ENCODE data around the gene VWC2L. TPM values are rescaled to one million over a fixed set of nuclear protein-coding genes. Genes with fewer than 3 reads are reported as not detected.

Gene VWC2L
- total RNA-seq, 1 donor from 2014 or later, result not detected

DNA sequence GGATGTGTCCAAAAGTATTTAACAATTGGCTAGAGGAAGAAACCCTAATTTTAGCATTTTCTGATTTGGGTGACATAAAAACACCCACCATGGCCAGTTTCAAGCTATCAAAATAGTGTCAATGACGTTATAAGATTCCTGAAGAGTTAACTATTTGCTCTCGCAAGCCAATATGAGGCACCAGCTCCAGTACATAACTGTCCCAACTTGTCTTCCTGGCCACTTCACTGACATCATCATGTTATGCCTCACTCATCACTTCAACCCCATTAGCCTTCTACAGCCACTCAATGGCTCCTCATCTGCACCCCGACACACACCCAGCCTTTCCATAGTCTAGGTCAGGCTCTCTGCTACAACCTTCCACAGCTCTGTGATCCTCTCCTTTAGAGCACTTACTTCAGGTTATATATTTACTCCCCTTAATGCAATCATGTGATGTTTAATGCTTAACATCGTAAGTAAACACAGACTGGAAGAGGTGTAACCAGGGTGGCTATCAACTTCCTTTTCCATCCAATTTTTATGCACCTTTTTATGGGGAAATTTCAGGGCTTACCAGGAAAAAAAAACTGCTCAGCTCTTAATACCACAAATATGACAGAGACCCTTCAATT is 158.7 kb downstream of the VWC2L start:
- DNase-seq (ENCODE audit: missing footprints) (no peak), ATAC-seq (no peak)
- intact Hi-C loops (cut with DNase I), result no loop called here

DNA sequence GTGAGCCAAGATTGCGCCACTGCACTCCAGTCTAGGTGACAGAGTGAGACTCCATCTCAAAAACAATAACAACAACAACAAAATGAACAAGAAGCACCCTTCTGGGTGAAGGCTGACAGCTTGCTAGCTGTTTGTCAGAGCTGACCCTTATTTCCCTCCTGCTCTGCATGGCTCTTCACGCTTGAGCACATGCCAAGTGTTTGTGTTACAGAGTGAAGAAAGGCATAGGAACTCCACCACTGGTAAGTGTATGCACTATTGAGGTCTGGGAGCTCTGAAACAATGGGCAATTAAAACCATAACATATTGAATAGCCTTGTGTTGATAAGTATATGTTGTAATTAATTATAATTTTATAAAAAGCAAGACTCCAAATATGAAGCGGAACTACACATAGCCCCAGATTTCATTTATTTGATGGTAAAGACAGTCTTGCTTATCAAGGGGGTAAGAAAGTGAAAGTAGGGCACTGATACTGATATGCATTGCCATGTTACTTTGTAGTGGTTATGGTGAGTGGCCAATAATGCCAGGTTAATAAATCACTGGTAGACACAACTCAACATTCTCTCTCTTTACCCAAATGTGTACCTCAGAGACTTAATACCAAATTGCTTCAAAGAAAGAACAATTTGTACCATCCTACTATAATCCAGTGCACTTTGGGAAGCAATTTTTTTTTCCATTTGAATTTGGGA is 163.4 kb downstream of the VWC2L start:
- DNase-seq (ENCODE audit: missing footprints), result no peak
- ATAC-seq, result no peak
- intact Hi-C loops (cut with DNase I), result no loop called here

DNA sequence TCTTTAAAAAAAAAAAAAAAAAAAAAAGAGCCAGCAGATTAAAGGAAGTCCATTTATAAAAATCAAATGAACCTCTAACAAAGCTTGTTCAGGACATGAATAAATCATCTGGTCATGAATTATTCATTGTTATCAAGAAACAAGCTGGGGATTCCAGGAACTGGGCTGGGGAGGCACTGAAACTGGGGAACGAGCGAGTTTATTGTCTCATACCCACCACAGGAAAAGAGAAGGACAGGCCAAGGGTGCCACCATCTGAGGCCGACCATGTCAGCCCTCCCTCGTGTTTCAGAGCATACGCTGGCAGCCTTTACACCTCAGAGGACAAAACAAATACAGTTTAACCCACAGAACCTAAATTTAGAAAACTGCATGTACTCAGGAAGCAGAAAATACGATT is 164.2 kb downstream of the VWC2L start:
- DNase-seq (ENCODE audit: missing footprints) (no peak), ATAC-seq (no peak)
- intact Hi-C loops (cut with DNase I), result no loop called here

DNA sequence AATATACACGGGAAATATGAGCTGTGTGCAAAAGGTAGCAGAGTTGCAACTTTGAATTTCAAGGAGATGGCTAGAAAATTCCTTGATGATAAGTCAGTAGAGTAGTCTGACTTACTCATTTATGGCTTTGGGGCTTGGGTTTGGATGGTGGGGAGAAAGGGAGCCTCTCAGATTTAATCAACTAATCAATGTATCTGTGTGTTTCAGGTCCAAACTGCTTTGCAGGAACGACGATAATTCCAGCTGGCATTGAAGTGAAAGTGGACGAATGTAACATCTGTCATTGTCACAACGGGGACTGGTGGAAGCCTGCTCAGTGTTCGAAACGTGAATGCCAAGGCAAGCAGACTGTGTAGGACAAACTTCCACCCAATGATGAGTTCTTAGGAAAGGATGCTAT is 164.6 kb downstream of the VWC2L start:
- intact Hi-C loops (cut with DNase I), result no loop called here
- ATAC-seq, result no peak

DNA sequence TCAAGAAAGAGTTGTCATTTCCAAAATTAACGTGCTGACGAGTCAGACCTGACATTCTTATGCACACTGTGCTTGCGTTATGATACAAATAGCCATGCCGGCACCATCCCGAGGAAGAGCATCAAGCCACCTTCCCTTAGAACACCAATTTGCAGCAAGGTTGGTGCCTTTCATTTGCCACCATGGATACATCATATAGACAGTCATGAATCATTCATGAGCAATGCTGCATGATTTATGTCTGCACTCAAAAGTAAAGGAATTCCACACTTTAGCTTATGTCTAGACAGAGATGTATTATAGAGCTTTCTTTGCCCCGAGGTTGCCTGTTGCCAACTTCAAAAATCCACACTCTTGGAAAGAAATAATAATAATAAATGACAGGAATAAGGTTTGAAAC is 166.9 kb downstream of the VWC2L start:
- DNase-seq (ENCODE audit: missing footprints) (no peak), ATAC-seq (no peak)
- intact Hi-C loops (cut with DNase I), result no loop called here

More for the DNA sequence above, 164.6 kb downstream of the VWC2L start:
- DNase-seq (ENCODE audit: missing footprints), result no peak

DNA sequence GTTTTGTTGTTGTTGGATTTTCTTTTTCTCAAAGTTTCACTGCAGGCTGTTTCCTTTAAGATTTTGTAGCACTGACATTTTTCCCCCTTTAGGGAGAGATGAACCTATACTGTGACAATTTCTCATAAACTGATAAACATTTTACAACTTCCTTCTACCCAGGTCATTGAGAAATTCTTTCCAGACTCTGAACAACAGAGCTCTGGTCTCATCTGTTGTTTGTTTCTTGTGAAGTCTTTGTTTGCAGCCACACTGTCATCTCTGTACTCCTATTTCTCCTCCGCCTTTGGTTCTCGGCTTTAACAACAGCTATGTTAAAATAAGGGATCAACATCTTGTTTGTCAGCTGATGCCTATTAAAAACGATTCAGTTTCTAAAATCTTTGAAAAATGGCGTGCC is 167.6 kb downstream of the VWC2L start:
- intact Hi-C loops (cut with DNase I), result no loop called here
- ATAC-seq (no peak), DNase-seq (ENCODE audit: missing footprints) (no peak)

DNA sequence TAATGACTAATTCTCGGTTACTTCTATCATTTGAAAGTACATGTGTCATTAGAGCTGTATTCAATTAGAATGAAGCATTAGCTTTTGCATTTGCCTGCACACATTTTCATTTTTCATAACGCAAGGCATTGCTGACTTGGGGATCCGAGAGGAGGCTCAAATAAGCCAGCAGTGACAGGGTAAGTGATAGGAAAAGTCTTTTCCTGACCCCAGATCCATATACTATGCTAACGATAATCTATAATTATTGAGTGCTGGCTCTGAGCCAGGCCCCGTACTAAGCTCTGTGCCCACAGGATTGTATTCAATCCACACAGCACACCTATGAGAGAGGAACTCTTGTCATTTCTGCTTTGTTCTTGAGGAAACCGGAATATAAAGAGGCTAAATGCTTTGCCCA is 168.2 kb downstream of the VWC2L start:
- intact Hi-C loops (cut with DNase I), result no loop called here
- ATAC-seq (no peak), DNase-seq (ENCODE audit: missing footprints) (no peak)

DNA sequence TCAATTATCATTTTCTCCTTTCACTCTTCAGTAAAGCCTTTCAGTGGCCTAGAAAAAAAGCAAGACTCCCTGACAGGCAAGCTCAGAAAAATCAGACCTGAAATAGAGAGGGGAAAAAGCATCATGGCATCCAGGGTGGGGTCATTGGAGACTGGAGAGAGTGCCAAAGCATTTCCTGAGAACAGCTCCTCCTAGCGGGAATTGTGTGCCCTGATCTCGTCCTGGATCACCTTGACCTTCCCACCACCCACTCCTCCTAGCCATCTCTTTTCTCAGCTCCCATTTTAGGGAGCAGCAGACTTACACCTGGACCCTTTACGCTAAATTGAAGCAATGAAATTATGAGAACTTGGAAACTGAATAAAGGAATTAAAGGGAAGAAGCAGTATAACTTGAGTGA is 176.6 kb downstream of the VWC2L start:
- DNase-seq (ENCODE audit: missing footprints) (no peak), ATAC-seq (no peak)
- intact Hi-C loops (cut with DNase I), result no loop called here

DNA sequence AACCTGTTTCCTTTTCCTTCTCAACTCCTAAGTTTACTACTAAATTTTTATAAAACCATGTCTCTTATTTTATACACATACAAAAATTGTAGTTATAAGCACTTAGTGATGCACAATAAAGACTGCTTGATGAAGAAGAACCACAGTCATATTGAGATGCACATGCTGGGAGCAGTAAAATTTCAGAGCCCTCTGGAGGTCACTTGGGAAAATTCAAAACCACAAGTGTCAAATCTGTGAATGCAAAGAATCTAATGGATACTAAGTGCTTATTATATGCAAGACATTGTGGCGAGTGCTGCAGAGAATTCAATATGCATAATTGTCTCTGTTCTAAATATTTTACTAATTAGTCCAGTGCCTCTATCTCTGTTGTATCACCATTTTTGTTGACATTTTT is 180.5 kb downstream of the VWC2L start:
- DNase-seq (ENCODE audit: missing footprints), result no peak
- intact Hi-C loops (cut with DNase I), result loop anchor here (10.0 kb wide), 1 partner anchor 167 kb away; no protein-coding TSS in a partner anchor
- ATAC-seq, result no peak

DNA sequence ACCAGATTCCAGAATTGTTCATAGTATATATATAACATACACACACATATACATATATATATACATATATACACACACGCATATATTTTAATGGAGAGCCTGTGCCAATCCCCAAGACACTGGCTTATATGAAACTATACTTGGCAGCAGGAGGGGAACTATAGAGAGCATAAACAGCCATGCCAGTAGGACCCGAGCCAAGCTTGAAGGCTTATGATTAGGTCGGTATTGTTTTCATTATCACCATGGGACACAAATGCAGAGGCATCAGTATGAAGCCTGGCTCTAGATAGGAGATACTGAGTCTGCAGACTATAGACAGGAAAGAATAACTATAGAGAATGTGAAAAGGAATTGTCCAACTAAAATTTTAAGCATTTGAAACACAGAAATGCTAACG is 181.2 kb downstream of the VWC2L start:
- DNase-seq (ENCODE audit: missing footprints) (no peak), ATAC-seq (no peak)
- intact Hi-C loops (cut with DNase I), result loop anchor here (10.0 kb wide), 1 partner anchor 167 kb away; no protein-coding TSS in a partner anchor

DNA sequence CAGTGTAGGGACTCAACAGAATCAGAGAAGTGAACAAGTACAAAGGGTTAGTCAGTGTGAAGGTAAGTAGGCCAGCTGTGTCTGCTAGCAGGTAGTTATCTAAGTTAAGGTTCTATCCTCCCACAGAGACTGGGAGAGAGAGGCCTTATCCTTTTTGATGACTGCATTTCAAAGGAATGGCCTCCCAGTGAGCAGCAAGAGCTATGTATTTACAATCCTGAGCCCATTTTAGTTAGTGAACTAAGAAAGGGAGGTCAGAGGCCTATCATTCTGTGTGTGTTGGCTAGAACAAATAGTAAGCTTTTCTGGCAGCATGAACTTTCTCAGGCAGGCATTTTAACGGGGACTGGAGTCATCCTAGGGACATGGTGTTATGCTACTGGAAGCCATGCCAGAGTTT is 182.9 kb downstream of the VWC2L start:
- ATAC-seq, result no peak
- intact Hi-C loops (cut with DNase I), result loop anchor here (10.0 kb wide), 1 partner anchor 169 kb away; no protein-coding TSS in a partner anchor
- no peak for DNase-seq (ENCODE audit: missing footprints)

DNA sequence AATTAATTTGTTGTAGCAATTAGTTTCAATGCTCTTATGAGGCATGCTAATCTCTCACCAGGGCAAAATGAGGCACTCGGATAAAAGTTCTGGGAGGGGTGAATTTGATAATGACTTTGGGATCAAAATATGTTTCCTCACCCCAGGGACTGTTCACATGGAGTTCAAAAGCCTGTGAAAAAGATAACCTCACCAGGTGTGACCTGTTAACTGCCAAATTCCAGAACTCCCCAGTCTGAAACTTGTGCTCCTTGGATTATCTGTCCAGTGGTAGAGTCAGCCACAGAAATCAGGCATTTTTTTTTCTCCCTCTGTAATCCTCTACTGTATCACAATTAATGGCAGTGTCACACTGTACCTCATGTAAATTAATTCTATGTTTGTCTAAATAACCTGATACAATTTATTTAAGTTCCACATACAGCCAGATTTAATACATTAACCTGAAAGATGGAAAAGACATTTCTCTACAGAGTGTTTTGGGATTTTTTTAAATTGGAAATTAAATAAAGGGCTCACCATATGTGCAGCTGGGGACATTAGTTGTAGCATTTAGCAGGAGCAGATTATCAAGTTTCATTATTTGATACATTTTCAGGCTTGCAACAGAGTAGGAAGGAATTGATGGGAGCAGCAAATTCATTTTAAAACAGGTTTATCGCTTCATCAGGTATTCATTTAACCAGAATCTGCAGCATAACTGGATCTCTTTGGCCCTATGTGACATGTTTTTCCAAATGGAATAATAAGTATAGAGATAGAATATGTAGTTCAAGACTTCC is 191.2 kb downstream of the VWC2L start:
- DNase-seq (ENCODE audit: missing footprints), result no peak
- intact Hi-C loops (cut with DNase I), result no loop called here
- no peak for ATAC-seq

DNA sequence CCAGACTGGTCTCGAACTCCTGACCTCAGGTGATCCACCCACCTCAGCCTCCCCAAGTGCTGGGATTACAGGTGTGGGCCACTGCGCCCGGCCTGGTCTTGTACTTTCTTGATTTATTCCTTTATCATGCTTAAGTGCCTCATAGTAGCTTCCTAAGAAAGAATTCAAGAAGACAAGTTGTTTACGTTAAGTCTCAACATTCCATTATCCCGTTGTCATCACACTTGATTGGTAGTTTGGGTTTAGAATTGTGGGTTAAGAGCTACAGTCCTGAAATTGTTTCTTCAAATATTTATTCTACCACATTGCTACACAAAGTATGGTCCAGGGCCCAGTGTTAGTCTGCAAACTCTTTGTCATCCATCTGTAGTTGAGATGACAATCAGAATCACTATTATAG is 194.0 kb downstream of the VWC2L start:
- intact Hi-C loops (cut with DNase I), result no loop called here
- ATAC-seq, result no peak
- no peak for DNase-seq (ENCODE audit: missing footprints)

DNA sequence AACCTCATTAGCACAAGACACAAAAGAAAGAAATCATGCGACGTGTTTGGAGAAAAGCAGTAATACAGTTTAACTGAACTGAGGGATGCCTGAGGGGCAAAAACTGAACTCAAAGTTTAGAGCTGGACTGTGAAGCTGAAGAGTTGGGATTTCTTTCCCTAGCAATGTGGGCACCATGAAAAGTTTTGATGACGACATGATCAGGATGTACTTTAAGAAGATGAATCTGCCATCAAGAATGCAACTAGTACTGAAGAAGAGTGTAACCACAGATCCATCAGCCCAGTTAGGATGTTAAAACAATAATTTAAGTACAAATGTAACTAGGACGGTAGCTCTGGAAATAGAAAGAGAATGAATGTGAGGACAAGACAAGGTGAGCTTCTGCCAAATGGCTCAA is 196.2 kb downstream of the VWC2L start:
- intact Hi-C loops (cut with DNase I), result no loop called here
- ATAC-seq (no peak), DNase-seq (ENCODE audit: missing footprints) (no peak)

DNA sequence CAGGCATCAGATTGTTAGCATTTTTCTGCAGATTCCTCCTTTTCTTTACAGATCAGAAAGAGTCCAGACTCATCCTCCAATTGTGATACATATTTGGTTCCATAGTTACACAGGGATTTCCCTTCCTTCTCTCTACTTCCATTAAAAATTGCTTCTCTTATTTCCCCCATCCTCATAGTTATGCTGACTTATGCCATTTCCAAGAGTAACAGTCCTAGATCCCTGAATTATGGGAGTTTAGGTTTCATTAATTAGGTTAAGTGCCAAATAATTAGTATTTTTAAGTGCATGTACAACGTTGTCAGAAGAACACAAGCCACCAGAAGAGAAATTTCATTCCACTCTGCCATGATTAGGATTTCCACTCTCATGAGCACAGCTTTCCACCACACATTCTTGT is 200.2 kb downstream of the VWC2L start:
- intact Hi-C loops (cut with DNase I), result no loop called here
- ATAC-seq (no peak), DNase-seq (ENCODE audit: missing footprints) (no peak)

DNA sequence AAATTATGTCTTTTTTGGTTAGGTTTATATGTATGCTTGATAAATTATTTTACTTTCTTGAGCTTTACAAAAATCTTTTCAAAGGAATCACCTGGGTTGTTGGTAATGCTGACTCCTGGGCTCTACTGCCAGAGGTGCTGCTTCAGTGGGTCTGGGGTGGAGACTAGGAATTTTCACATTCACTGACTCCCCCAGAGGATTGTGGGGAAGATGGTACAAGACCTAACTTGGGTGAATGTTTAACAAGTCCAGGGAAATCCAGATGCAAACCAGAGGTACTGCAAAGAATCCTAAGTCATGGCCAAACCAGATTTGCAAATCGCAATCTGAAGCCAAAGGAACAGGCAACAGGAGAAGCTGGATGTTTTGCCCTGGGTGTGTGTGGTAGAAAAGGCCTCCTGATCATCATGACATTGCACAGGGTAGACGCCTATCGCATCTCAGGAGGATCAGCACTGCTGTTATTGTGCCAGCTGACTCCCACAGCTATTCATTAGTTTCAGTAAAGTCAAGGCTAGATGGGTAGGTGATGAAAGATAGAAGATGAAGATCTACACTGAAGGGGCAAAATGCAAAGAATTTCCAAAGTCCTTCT is 213.4 kb downstream of the VWC2L start:
- no peak for ATAC-seq

DNA sequence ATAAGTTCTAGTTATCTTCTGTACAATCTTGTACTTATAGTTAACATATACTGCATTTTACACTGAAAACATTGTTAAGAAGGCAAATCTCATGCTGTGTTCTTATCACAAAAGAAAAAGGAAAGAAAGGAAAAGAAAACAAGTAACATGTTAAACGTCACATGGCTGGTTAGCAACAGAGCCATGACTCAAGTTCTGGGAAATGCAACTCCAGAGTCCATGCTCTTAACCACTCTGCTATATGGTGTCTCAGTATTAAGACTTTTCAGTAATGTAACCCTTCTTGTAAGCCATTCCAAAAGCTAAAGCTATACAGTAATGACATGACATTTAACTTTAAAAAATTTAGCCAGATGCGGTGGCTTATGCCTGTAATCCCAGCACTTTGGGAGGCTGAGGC is 217.2 kb downstream of the VWC2L start:
- DNase-seq (ENCODE audit: missing footprints) (no peak), ATAC-seq (no peak)
- intact Hi-C loops (cut with DNase I), result no loop called here

More for the DNA sequence above, 213.4 kb downstream of the VWC2L start:
- DNase-seq (ENCODE audit: missing footprints), result no peak
- intact Hi-C loops (cut with DNase I), result no loop called here
